Measurements from ENCODE around the gene SLC1A2.
A peak's percentile ranks its signal among the peaks of the same experiment; 100 is the strongest.

SLC1A2 gene

DNA sequence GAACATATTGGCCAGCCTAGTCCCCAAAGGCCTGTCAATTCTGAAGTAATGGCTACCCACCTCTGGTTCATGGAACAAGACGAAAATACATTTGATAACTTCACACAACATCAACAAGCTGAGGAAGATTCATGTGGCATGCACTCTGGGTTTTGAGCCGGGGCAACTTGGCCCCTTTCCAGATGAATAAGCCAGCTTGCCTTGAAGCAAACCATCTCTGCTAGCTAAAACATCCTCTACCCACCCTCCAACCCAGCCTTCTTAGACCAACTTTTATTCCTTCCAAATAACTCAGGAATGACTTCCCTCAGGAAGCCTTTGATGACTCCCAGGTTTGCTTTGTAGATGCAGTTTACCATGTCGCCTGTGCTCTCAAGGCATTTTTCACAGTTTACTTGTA, 94.4 kb downstream of the SLC1A2 start:
- DNase-seq (ENCODE audit: low read depth), result no peak

DNA sequence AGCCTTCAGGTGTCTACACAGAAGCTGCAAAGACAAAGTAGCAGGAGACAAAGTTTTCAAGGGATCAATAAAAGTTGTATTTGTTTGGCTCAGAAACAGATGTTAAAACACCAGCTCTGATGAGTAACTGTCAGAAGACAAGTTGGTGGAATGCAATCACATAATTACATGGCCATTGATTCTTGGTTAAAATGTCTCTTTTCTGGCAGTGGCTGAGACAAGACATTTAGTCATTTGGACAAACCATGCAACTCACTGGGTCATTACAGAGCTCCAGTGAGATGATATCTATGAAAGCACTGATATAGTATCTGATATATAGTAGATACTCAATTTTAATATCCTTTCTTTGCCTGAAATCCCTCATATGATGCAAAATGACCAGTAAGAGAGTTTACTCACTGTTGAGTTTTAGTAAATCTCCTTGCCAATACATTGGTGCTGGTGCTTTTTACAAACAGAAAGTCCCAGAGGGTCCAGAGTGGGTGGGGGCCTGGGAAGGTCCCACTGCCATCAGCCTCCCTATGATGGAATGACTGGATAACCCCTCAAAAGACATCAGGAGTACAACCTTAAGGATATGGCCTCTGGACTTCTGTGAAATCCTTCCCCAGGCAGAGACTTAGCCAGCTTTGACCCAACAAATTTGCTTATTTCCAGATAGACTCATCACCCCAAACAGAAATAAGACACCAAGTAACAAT, 95.0 kb downstream of the SLC1A2 start:
- DNase-seq (ENCODE audit: low read depth), result no peak

DNA sequence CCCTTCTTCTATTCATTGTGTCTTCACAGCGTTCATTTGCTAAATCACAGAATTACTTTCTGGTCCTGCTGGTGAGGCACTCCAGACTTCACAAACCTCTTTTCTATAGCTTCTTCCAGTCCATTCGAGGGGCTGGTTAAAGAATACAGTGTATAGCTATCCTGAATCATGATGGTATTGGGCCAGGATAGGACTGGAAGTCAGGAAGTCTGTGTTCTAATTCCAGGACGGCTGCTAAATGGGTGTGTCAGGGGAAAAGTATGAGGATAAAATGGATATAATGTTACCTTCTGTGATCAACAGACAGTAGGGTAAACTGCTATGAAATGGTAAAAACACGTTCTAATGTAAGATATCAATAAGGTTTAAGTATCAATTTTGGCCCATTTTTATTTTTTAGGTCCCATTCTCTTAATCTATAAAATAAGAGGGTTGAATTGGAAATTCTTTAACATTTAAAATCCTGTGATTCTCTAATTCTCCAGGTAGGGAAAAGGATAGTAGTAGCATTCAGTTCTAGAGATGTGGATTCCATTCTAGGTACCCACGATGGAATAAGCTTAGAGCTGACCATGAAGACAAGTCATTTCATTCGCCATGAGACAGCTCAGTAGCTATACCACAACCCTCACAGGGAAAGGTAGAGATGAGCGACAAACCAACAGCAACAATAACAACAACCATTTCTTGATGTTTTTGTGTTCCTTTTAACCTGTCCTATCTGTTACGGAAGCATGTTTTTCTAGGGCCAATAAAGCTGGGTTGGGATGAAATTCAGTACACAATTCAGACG, 96.1 kb downstream of the SLC1A2 start:
- no peak for DNase-seq (ENCODE audit: low read depth)

DNA sequence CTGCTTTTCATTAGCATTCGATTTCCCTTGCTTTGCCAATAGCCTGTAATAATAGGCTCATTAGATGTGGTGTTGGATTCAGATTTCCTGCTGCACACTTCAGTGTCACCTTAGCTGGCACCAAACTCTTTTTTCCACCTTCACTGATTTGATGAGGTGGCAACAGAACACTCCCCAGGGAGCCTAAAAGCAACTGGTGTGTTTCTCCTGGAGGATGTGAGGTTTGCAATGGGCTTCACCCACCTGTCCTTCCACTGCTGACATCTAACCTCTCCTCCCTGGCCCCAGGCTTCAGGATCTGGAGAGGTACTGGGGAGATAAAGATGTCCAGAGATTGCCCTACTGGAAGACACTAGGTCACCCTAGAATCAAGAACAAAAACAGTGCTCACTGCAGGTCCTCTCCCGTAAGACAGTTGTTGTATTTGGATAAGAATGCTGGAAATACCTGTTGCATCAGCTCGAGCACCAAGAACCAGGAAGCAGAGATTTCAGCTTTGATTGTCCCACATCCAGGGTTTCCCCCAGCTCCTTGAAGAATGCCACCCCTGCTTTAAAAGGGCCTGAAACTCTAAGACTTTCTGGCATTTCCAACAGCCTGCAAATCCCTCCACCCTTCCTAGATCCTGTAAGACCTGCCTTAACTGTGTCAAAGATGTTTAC, 96.9 kb downstream of the SLC1A2 start:
- DNase-seq (ENCODE audit: low read depth), result no peak

DNA sequence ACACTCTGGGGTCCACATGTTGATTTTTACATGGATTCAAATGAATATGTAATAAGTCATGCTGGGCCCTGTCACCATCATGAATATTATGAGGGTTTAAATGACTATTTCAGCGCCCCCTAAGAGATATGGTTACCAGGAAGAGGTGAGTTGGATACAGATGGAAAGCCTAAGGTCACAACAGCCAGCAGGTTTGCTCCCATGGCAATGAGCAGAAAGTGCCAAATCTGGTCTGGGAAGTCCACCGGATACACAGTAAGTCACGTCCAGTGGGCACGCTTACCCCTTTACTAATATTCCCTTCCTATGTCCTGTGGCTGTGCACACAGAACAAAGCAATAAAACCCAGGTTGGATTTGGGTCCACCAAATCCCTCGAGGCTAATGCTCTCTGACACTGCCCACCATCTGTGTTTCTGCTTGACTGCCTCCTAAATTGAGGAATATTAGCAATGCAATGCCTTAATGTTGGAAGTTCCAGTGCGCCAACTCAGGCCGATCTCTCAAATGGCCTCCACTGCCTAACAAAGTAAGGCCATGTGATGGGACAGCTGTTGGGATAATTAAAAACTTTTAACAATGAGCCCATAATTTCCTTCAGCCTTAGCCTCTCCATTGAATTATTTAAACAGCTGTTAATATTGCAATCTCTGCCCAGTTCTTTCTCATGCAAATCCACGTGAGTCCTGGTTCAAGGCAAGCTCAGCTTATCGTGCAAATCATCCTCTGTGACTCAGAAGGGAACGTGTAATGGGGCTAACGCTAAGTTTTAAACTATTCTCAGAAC, 97.6 kb downstream of the SLC1A2 start:
- DNase-seq (ENCODE audit: low read depth), result peak; percentile 82

DNA sequence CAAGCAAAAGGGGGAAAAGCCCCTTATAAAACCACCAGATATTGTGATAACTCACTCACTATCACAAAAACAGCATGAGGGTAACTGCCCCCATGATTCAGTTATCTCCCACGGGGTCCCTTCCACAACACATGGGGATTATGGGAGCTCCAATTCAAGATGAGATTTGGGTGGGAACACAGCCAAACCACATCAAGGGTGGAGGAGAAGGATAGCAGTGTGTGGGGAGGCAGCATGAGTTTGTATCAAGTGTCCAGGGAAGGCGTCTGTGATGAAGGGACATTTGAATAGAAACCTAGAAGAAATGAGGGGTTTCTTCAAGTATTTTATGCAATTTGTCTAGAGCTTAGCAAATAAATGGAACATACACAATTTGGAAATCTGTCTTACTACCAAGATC, 98.2 kb downstream of the SLC1A2 start:
- no peak for DNase-seq (ENCODE audit: low read depth)

DNA sequence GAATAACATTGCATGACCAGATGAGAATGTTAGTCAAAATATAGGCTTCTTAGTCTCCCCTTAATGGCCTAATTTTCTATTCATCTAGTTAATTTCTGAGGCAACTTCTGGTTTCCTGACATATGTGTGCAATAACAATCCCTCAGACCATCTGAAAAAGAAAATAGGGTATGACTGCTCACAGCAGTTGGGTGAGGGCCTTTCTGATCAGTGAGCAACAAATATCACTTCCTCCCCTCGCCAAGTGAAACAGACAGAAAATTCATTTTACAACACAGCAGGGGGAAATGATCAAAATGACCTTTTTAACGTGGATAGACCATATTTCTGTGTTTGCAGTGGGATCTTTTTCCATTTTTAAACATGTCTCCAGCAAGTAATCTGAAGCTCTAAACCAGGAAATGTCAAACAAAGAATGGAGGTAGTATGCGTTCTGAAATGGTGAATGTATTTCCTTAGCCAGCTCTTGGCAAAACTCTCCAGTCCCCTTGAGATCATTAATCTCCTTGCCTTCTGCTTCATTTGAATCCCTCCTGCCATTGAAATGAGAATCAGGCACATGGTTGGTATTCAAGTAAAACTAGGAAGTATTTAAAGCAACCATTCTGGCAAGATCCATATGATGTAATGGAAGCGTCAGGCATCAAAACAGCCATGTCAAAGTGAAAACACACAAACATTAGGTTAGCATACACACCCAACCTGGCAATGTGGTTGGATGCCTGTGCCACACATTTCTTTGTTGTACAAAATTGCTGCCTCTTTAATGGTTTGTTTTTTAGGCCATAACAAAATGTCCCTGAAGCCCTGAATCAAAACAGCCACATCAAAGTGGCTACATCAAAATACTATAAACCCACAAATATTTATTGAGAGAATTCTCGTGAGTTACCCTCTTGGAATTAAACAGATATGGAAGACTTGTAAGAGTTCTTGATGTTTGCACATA, 100.1 kb downstream of the SLC1A2 start:
- no peak for DNase-seq (ENCODE audit: low read depth)

DNA sequence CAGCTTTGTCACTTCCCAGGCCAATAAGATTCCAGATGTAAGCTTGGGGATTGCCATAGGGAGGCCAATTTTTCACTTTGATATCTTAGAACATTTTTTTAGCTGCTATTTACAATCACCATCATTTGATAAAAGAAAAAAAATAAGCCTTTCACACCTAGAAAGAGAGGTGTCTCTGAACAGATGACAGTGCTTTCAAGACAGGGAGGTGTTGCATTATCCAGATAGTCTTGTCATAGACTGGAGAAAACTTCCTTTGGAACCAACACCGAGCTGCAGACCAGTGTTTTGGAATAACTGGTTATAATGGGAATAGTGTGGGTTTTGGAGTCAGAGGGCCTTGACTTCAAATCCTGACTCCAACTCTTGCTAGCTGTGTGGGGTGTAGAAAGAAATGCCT, 101.0 kb downstream of the SLC1A2 start:
- DNase-seq (ENCODE audit: low read depth), result no peak

DNA sequence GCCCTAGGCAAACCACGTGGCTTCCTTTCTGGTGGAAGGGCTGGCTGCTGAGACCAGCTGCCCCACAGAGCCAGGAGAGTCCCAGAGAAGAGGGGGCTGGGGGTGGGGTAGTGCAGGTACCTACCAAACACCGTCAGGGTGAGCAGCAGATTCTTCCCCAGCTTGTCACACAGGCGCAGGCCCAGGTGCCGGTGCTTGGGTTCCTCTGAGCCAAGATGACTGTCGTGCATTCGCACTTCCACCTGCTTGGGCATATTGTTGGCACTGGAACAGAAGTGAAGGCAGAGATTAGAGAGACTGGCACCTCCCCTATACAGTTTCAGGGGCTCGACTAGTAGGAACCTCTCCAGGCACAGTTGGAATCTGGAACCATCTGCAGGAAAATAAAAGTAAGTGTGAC, 102.1 kb downstream of the SLC1A2 start:
- no peak for DNase-seq (ENCODE audit: low read depth)

DNA sequence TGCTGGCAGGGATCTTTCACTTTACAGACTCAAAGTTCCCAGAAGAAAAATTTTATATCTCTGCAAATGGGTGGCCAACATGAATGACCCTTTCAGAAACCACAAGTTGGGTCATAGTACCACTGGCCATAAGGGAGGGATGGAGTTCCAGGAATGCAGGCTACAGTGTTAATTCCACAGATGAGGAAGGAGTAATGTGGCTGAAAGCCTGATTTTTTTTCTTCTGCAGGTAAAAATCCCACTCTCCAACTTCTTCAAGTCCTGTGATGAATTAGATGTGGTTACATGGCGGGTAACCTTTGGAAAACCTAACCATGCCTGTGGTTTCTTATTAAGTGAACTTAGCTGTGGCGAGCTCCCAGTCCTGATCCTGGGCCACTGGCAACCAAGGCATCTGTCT, 103.2 kb downstream of the SLC1A2 start:
- no peak for DNase-seq (ENCODE audit: low read depth)

DNA sequence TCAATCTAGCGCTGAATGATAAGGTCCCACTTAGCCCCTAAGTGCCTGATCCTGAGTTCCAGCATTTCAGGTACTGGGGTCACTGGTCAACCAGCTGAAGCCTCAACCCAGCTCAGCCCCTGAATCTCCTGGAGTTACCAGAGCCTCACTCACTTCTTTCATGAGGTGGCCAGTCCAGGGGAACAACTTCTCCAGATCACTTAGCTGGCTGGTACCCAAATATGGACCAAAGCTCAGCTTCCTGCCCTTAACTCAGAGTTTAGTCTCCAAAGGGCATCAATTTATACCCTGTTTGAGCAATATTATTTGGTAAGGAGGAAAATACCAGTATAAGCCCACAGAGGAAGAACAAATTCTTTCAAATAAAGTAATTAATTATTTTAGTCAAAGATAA, 105.6 kb downstream of the SLC1A2 start:
- no peak for DNase-seq (ENCODE audit: low read depth)

DNA sequence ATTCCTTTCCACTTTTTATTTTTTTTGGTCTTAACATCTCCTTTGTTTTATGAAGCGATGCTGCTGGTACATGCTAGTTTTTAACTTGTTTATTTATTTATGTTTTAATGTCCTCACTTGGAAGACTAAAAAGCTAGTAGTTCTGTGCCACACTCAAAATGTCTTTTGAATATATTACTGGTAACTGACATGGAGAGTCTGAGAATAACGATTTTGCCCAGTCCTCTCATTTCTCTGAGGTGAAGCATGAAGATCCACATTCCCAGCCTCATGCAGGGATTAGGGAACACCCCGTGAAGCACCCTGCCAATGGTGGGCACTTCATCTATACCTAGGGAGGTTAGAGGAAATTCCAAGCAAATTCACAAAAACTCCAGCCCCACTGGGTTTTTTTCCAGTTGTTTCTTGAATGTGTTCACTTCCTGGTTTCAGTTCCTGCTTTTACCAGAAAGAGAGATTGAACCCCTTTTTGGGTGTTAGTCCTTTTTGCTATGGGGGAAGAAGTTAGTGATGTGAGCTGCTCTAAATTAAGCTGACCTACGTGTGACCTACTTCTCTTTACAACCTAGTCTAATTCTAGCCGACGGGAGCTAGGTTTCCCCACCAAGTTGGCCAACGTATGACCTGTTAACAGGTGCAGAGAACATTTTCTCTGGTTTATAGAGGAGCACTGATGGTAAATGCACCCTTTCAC, 106.1 kb downstream of the SLC1A2 start:
- DNase-seq (ENCODE audit: low read depth), result no peak

DNA sequence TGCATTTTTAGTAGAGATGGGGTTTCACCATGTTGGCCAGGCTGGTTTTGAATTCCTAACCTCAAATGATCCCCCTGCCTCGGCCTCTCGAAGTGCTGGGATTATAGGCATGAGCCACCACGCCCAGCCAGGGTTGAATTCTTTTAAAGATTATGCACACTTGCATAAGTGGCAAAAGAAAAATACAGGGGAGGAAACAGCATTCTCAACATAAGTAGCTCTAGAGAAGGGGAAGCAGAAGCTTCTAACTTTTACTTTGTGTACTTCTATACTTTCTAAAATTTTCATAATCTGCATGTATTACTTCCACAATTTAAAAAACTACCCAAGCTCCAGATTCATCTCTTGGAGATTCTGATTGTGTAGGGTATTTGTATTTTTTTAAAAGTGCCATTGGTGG, 108.0 kb downstream of the SLC1A2 start:
- DNase-seq (ENCODE audit: low read depth), result no peak

DNA sequence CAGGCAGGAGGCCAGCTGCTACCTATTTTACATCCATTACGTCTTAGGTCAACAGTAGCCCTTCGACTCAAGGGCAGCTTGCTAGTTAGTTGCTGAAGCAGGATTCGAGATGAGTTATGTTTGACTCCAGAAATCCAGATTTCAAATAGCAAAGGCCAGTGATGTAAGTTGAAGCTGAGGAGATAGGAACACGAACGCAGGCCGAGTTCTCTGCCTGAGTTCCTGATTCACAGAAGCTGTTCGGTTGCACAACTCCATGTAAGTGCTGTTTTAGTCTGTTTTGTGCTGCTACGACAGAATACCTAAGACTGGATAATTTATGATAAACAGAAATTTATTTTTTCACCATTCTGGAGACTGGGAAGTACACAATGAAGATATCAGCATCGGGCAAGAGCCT, 111.2 kb downstream of the SLC1A2 start:
- no peak for DNase-seq (ENCODE audit: low read depth)

DNA sequence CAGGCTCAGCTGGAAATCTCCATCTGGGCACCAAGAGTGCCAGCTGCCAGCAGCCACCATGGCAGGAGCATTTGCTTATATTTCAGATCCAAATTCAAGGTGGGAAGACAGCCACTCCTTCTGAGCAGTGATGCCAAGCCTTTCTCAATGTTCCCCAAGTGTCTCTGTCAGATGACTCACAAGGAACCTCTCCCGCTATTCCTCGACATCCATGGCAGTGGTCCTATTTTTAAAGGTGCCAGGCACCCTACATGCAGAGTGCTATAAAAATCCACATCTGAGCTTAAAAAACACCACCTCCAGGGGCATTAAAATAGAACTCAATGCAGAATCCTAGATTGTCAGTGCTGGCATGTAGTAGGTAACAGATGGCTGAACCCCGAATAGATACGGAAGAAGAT, 112.1 kb downstream of the SLC1A2 start:
- DNase-seq (ENCODE audit: low read depth), result no peak

DNA sequence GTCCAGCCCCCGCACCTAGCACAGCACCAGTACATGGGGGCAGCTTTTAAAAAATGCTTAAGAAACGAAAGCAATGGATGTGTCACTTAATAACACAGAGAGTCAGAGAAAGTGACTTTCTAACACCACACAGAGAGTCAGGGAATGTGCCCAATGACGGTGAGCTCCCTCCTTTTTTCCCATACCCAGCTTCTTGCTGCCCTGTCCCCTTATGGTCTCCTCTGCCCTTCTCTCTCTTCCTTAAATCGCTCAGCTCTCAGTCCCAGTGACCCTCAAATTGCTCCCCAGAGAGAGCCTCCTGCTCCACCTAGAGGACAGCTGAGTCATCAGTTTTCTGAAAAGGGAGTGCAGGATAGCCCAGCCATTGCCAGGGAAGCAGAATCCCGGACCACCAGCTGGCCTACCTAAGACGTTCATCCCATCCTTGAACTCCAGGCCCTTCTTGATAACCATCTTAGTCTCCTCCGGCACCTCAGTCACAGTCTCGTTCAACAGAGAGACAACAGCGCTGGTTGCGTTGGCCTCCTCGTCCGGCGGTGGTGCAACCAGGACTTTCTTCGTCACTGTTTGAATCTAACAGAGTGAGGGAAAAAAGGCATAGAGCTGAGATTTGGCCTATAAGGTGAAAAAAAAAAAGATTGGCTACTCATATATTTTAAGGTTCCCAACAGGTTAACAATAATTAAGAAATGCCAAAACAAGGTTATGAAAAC, 113.5 kb downstream of the SLC1A2 start:
- no peak for DNase-seq (ENCODE audit: low read depth)

DNA sequence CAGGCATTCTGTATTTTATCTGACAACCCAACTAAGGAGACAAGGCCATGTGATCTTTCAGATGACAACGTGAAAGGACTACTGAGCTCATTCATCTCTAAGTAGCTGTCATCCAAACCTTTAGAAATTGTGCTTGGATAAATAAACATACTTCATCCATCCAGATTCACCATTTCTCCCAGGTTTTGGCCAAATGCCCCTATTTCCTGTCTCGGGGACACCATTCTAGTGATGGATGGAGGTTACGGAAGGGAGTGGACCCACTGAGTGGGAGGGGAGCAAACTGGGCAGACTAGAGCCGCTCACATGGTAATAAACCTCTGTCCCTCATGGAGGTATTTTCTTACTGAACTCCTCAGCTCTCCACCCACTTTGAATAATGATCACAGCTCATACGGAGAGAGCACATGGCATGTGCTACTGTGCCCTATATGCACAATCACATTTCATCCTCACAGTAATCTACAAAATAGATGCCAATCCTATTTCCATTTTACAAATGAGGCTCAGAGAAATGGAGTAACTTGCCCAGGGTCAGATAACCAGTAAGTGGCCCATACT, 114.4 kb downstream of the SLC1A2 start:
- no peak for DNase-seq (ENCODE audit: low read depth)

DNA sequence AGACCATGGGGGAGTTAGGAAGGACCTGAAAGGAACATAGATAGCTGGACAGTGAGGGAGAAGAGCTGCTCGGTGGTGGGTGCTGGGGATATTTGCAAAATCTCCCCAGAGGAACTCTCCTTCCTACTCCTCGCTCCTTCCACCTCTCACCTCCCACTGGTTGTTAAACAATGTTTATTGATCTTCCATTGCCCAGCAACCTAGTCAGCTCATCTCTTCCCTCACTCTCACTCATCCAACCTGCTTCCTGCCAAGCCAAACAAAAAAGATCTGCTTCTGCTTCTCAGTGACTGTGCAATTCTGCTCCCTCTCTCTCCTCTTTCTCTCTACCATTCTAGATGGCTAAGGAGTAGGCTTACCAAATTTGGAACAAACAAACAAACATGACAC, 115.0 kb downstream of the SLC1A2 start:
- peak; percentile 55 for DNase-seq (ENCODE audit: low read depth)

DNA sequence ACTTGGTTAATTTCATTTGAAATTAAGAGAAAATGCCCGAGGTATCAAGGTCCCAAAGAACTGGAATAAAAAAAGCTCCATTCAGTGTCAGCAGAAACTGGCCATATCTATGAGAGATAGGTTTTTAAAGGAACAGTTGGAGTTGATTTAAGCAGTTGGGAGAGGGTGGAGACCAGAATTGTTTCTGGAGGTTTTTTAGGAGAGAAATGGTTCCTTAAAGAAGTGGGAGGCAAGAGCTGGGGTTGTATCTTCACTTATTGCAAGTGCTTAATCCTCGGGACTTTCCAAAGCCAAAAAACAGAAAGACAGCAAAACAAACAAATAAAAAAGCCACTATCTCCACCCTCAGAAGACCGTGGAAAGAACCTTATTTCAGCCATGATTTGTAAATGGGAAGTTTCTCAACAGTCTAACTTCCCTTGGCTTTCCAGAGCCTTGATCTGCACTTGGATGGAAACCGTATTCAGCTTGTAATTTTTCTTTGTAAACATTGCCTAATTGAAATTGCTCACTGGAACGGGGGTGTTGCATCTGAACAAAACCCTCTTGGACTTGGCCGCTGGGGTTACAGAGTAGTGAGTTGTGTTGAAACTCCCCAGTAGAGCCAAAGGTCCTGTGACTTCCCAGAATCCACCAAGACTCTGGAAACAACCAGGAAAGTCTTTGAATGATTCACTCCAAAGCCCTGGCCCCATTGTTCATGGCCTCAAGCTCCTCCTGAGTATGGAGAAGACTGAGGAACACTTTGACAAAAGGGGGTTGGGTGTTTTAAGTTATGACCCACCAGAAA, 115.6 kb downstream of the SLC1A2 start:
- peak; percentile 75 for DNase-seq (ENCODE audit: low read depth)
